Neural crest cell (in vitro differentiated cells): ENCODE data around the gene CACNA2D1. TPM values are rescaled to one million over a fixed set of nuclear protein-coding genes. Genes with fewer than 3 reads are reported as not detected.

Experiments used
- DNase-seq: peaks from one replicate; pipeline ENCODE4 v3.0.0; 2021; ENCODE audit warnings: low read depth, mixed read lengths, low spot score
- H3K27ac Mint-ChIP-seq: one replicate; pipeline ENCODE4 v1.8.0; 2021; ENCODE audit warnings: mild to moderate bottlenecking, mixed read lengths; ENCODE audit not compliant: unreplicated experiment
- H3K27me3 Mint-ChIP-seq: 2 replicates; pipeline ENCODE4 v1.8.0; 2021; ENCODE audit warnings: low read depth, mild to moderate bottlenecking, mixed read lengths
- H3K36me3 Mint-ChIP-seq: 2 replicates; pipeline ENCODE4 v1.8.0; 2021; ENCODE audit warnings: low read depth, mild to moderate bottlenecking, mixed read lengths
- H3K4me1 Mint-ChIP-seq: 2 replicates; pipeline ENCODE4 v1.8.0; 2021; ENCODE audit warnings: mixed read lengths
- H3K4me3 Mint-ChIP-seq: one replicate; pipeline ENCODE4 v1.8.0; 2021; ENCODE audit warnings: mild to moderate bottlenecking, mixed read lengths
- H3K9me3 Mint-ChIP-seq: 2 replicates; pipeline ENCODE4 v1.8.0; 2021; ENCODE audit warnings: mixed read lengths
- total RNA-seq: library from RNA; stranded (reverse); gene quantifications from 2 replicates; pipeline ENCODE4 v1.2.1, GENCODE V29; 2021
- TF ChIP-seq, protein P1 (sequence below): fragments of 200-600 bp; sonication (generic); conservative IDR thresholded peaks from 2 replicates; pipeline ENCODE4 v1.5.0; 2021; ENCODE audit warnings: antibody characterized with exemption, mild to moderate bottlenecking

The CACNA2D1 gene
- total RNA-seq, 1 donor from 2014 or later = 4.5 TPM

DNA sequence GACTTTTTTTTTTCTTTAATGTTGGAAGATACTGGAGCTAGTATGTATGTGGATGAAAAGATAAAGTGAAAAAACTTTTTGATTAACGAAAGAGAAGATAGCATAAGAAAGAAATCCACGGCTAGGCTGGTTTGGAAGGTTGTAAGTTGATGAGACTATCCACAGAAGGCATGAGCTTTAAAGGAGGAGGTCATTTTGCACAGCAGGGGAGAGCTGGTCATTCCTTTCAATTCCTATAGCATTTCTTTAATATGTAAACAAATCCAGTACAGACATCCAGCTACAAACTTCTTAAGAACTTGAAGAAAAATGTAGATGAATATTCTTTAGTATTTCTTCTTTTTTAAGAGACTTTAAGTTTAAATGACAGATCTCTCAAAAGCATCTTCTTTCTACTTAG, 281.3 kb downstream of the CACNA2D1 start:
- TF ChIP-seq, protein P1, sequence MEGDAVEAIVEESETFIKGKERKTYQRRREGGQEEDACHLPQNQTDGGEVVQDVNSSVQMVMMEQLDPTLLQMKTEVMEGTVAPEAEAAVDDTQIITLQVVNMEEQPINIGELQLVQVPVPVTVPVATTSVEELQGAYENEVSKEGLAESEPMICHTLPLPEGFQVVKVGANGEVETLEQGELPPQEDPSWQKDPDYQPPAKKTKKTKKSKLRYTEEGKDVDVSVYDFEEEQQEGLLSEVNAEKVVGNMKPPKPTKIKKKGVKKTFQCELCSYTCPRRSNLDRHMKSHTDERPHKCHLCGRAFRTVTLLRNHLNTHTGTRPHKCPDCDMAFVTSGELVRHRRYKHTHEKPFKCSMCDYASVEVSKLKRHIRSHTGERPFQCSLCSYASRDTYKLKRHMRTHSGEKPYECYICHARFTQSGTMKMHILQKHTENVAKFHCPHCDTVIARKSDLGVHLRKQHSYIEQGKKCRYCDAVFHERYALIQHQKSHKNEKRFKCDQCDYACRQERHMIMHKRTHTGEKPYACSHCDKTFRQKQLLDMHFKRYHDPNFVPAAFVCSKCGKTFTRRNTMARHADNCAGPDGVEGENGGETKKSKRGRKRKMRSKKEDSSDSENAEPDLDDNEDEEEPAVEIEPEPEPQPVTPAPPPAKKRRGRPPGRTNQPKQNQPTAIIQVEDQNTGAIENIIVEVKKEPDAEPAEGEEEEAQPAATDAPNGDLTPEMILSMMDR = no peak
- Mint-ChIP-seq H3K36me3 (no peaks in the 10 kb centered on the region), H3K9me3 (no peaks in the 10 kb centered on the region), H3K4me3 (no peak overlapping the region), H3K27ac (no peak overlapping the region), H3K27me3 (no peaks in the 10 kb centered on the region), H3K4me1 (no peaks in the 10 kb centered on the region)
- no peak for DNase-seq

DNA sequence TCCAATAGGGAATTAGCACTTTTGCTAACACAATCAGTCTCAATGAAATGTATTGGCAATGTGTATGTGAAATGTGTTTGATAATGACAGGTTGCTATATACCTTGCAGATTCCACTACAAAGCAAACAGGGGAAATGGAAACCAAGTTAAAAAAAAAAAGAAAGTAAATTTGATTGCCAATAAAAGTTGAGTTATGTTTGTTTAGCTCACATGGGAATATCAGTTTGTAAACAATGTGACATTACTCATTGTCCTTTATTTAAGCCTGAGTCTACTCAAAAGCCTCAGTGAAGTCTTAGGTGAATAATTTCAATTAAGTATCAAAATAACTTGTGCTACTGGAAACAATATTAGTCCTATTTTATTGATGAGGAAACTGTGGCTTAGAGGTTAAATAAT, 285.2 kb downstream of the CACNA2D1 start:
- Mint-ChIP-seq H3K9me3 (no peaks in the 10 kb centered on the region), H3K27me3 (peaks cover 6% of the 10 kb centered on the region), H3K27ac (no peak overlapping the region), H3K4me1 (no peaks in the 10 kb centered on the region), H3K4me3 (no peak overlapping the region), H3K36me3 (no peaks in the 10 kb centered on the region)
- no peak for DNase-seq
- TF ChIP-seq, protein P1 = no peak

DNA sequence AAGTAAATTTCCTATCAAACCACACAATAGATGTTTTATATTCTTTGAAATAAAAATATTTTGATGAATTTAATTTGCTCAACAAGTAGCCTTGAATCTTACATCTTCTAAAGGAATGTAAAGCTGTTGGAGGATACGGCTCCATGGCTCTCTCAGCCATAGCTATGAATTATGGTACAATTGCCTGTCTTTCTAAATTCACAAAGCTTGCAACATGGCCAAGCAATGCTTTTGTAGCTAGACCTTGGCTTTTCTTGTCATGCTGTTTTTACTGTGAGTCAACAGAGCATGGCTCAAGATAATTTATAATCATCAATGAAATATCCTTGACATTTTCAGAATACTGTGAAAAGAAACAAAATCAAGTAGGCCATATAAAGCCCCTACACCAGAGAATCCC, 286.7 kb downstream of the CACNA2D1 start:
- Mint-ChIP-seq H3K27me3 (peaks cover 6% of the 10 kb centered on the region), H3K9me3 (no peaks in the 10 kb centered on the region), H3K4me1 (no peaks in the 10 kb centered on the region), H3K4me3 (no peak overlapping the region), H3K27ac (no peak overlapping the region), H3K36me3 (no peaks in the 10 kb centered on the region)
- DNase-seq = no peak
- TF ChIP-seq, protein P1 = no peak

DNA sequence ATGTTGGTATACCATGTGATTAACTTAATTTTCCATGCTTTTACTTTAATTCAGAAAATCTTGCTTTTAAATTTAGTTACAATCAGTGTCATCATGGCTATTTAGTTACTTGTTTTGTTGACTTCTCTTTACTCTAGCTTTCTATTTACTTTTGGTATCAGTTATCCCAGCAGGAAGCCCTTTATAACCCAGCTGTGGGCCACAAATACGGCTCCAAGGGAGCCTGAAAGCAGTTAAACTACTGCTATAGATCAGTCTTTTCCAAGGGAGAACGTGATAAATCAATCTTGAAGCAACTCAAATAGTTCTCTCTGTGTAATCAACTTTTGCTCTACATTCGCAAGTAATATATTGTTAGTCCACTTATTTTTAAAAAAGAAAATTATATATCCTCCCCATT, 287.4 kb downstream of the CACNA2D1 start:
- no peak for DNase-seq
- no peaks in the 10 kb centered on the region for H3K4me1 Mint-ChIP-seq
- no peaks in the 10 kb centered on the region for H3K36me3 Mint-ChIP-seq
- H3K27me3 Mint-ChIP-seq = peaks cover 6% of the 10 kb centered on the region
- H3K9me3 Mint-ChIP-seq = no peaks in the 10 kb centered on the region
- no peak overlapping the region for H3K27ac Mint-ChIP-seq
- TF ChIP-seq, protein P1 = no peak
- no peak overlapping the region for H3K4me3 Mint-ChIP-seq

DNA sequence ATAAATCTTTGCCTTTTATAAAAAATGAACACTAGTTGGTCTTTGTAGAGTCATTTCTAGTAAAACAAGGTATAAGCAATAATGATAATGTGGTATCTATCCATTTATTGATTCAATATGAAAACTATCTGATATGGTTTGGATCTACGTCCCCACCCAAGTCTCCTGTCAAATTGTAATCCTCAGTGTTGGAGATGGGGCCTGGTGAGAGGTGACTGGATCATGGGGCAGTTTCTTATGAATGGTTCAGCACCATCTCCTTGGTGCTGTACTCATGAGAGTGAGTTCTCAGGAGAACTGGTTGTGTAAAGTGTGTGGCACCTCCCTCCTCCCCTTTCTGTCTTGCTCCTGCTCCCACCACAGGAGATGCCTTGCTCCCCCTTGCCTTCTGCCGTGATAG, 288.8 kb downstream of the CACNA2D1 start:
- DNase-seq = no peak
- Mint-ChIP-seq H3K27me3 (peaks cover 6% of the 10 kb centered on the region), H3K27ac (no peak overlapping the region), H3K4me1 (no peaks in the 10 kb centered on the region), H3K36me3 (no peaks in the 10 kb centered on the region), H3K9me3 (no peaks in the 10 kb centered on the region), H3K4me3 (no peak overlapping the region)
- TF ChIP-seq, protein P1 = no peak

DNA sequence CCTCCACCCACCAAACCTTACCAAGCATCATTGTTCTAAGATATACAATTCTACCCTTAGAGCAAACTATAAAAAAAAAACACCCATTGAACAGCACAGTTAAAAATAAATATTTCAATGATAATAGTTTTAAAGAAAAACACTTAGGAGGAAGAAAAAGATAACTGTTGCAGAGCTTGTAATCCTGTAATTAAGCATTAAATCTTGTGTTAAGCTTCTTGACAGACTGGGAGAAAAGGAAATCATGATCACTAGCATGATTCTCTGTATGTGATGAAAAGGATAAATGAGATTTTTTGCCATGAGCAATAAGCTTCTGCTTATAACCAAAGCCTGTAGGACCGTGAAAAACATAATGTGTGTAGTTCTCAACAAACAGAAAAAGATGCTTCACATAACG, 289.8 kb downstream of the CACNA2D1 start:
- peaks cover 6% of the 10 kb centered on the region for H3K27me3 Mint-ChIP-seq
- H3K9me3 Mint-ChIP-seq = no peaks in the 10 kb centered on the region
- no peak for DNase-seq
- H3K4me3 Mint-ChIP-seq = no peak overlapping the region
- H3K4me1 Mint-ChIP-seq = no peaks in the 10 kb centered on the region
- TF ChIP-seq, protein P1 = no peak
- H3K36me3 Mint-ChIP-seq = no peaks in the 10 kb centered on the region
- H3K27ac Mint-ChIP-seq = no peak overlapping the region
